ENCODE measurements around the gene JCHAIN. TPM values are rescaled to one million over a fixed set of nuclear protein-coding genes. Genes with fewer than 3 reads are reported as not detected.

JCHAIN gene
- total and polyA plus RNA-seq, 2 of the 13 experiments (the other 11 are each of a cell fraction or from before 2014, with no cell fraction given): not detected

GRCh38 chr4:70704215-70704930, 38.1 kb upstream of the JCHAIN start (continued):
- TF ChIP-seq CAMTA2 (CRISPR knock-in tag; IDR thresholded peaks at IDR 0.05; ENCODE audit: borderline replicate concordance) (no peak), ZNF816 (CRISPR knock-in tag; IDR thresholded peaks at IDR 0.05; ENCODE audit: borderline replicate concordance) (no peak), KIAA2018 (CRISPR knock-in tag; IDR thresholded peaks at IDR 0.05; ENCODE audit: borderline replicate concordance) (no peak), FOXO4 (CRISPR knock-in tag; conservative IDR thresholded peaks at IDR 0.05) (no peak), HHEX (CRISPR knock-in tag; IDR thresholded peaks at IDR 0.05) (no peak), ZSCAN12 (CRISPR knock-in tag; IDR thresholded peaks at IDR 0.05) (no peak), RFX1 (IDR thresholded peaks at IDR 0.05) (no peak), ARNTL (CRISPR knock-in tag; IDR thresholded peaks at IDR 0.05) (no peak), THYN1 (CRISPR knock-in tag; IDR thresholded peaks at IDR 0.05; ENCODE audit: borderline replicate concordance, low read depth) (no peak), GATAD1 (CRISPR knock-in tag; IDR thresholded peaks at IDR 0.05) (peak; percentile 22; the same call in 1 of the 2 replicates), SALL2 (CRISPR knock-in tag; IDR thresholded peaks at IDR 0.05) (no peak; the same call in 1 of the 2 replicates), REL (CRISPR knock-in tag; conservative IDR thresholded peaks at IDR 0.05) (no peak), TAF15 (IDR thresholded peaks at IDR 0.05; ENCODE audit: low read depth, low read length, poor library complexity, severe bottlenecking) (no peak), ZNF230 (CRISPR knock-in tag; IDR thresholded peaks at IDR 0.05) (no peak), PPARG (CRISPR knock-in tag; conservative IDR thresholded peaks at IDR 0.05) (no peak), BRD4 (CRISPR knock-in tag; IDR thresholded peaks at IDR 0.05) (no peak), ZNF576 (CRISPR knock-in tag; IDR thresholded peaks at IDR 0.05) (no peak), HDAC2 (CRISPR knock-in tag; IDR thresholded peaks at IDR 0.05) (0 out of 2 replicates have a peak, but pooled peaks have one; percentile 20), PHF8 (CRISPR knock-in tag; IDR thresholded peaks at IDR 0.05) (peak; percentile 85), ZBTB34 (CRISPR knock-in tag; IDR thresholded peaks at IDR 0.05) (no peak)
